GM21526 (cell line): Measurements from ENCODE around the gene PTGR2.
"Not testable (repeated sequence)": the region's sequence is repeated elsewhere in the genome, so short reads cannot be mapped to it uniquely, and the experiment has no call there.

Experiments used
- ATAC-seq: cut with Tn5 transposase; IDR thresholded peaks from one replicate; pipeline ENCODE4 v1.9.1; 2021; ENCODE audit warnings: moderate library complexity; ENCODE audit not compliant: unreplicated experiment, low FRiP score

Gene PTGR2

GRCh38 chr14:73851567-73852382 is at the start of gene PTGR2:
Gene PTGR2 (plus strand): TSS chr14:73851831. CDS start chr14:73858863, 7,032 bp downstream.
- peak; percentile 76 for ATAC-seq

- ATAC-seq, result no peak
Measured at GRCh38 chr14:73802431-73803188, 49.0 kb upstream of the PTGR2 start.

GRCh38 chr14:73804636-73805035 is 47.0 kb upstream of the PTGR2 start:
- ATAC-seq, result no peak

- ATAC-seq, result no peak
Measured at GRCh38 chr14:73807457-73807856, 44.2 kb upstream of the PTGR2 start.

- ATAC-seq, result no peak
Measured at GRCh38 chr14:73809391-73809790, 42.2 kb upstream of the PTGR2 start.

- no peak for ATAC-seq
Measured at GRCh38 chr14:73810478-73811163, 41.0 kb upstream of the PTGR2 start.

GRCh38 chr14:73811164-73811503 is 40.5 kb upstream of the PTGR2 start:
- no peak for ATAC-seq

- ATAC-seq, result no peak
Measured at GRCh38 chr14:73814153-73814552, 37.5 kb upstream of the PTGR2 start.

GRCh38 chr14:73815849-73816248 is 35.8 kb upstream of the PTGR2 start:
- ATAC-seq, result no peak

GRCh38 chr14:73816393-73816816 is 35.2 kb upstream of the PTGR2 start:
- ATAC-seq, result no peak

- no peak for ATAC-seq
Measured at GRCh38 chr14:73817020-73817655, 34.5 kb upstream of the PTGR2 start.

GRCh38 chr14:73818821-73819220 is 32.8 kb upstream of the PTGR2 start:
- ATAC-seq, result no peak

- ATAC-seq, result no peak
Measured at GRCh38 chr14:73820631-73821030, 31.0 kb upstream of the PTGR2 start.

- ATAC-seq, result no peak
Measured at GRCh38 chr14:73823339-73823885, 28.2 kb upstream of the PTGR2 start.

GRCh38 chr14:73824127-73824526 is 27.5 kb upstream of the PTGR2 start:
- no peak for ATAC-seq

GRCh38 chr14:73824536-73824935 is 27.1 kb upstream of the PTGR2 start:
- no peak for ATAC-seq

- peak; percentile 70 for ATAC-seq
Measured at GRCh38 chr14:73825551-73826188, 26.0 kb upstream of the PTGR2 start.

- ATAC-seq, result not testable (repeated sequence)
Measured at GRCh38 chr14:73827190-73827589, 24.4 kb upstream of the PTGR2 start.

- ATAC-seq, result no peak
Measured at GRCh38 chr14:73829071-73829470, 22.6 kb upstream of the PTGR2 start.
